Stimulated activated CD4-positive, alpha-beta T cell treated with anti-CD3 and anti-CD28 coated beads, Interleukin-2, amount 100 ng/mL, for 4 hours (primary cell): ENCODE data around the gene SPEN.

Experiments
- DNase-seq: peaks from one replicate; pipeline ENCODE4 v3.0.0-alpha.2; 2020; ENCODE audit warnings: low read depth

The SPEN gene

DNA sequence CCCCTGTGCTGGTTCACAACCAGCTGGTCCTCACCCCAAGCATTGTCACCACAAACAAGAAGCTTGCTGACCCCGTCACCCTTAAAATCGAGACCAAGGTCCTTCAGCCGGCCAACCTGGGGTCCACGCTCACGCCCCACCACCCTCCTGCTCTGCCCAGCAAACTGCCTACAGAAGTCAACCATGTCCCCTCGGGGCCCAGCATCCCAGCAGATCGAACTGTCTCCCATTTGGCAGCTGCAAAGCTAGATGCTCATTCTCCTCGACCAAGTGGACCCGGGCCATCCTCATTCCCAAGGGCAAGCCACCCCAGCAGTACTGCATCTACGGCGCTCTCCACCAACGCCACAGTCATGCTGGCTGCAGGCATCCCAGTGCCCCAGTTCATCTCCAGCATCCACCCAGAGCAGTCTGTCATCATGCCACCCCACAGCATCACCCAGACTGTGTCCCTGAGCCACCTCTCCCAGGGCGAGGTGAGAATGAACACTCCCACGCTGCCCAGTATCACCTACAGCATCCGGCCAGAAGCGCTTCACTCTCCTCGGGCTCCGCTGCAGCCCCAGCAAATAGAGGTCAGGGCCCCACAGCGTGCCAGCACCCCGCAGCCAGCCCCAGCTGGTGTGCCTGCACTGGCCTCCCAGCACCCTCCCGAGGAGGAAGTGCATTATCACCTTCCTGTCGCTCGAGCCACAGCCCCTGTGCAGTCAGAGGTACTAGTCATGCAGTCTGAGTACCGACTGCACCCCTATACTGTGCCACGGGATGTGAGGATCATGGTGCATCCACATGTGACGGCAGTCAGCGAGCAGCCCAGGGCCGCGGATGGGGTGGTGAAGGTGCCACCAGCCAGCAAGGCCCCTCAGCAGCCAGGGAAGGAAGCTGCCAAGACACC, 87.8 kb downstream of the SPEN start:
- no peak for DNase-seq

- DNase-seq, result no peak
Observed at GRCh38 chr1:15936025-15936424, 88.5 kb downstream of the SPEN start.

DNA sequence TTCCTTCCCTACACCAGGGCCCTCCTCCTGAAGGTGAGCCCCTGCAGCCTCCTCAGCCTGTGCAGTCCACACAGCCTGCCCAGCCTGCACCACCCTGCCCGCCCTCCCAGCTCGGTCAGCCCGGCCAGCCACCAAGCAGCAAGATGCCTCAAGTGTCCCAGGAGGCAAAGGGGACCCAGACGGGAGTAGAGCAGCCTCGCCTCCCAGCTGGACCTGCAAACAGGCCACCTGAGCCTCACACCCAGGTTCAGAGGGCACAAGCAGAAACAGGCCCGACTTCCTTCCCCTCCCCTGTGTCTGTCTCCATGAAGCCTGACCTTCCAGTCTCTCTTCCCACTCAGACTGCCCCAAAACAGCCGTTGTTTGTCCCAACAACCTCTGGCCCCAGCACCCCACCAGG, 89.6 kb downstream of the SPEN start:
- DNase-seq, result no peak

GRCh38 chr1:15937706-15938168, 90.2 kb downstream of the SPEN start:
- no peak for DNase-seq

GRCh38 chr1:15938628-15939161, 91.2 kb downstream of the SPEN start:
- no peak for DNase-seq

GRCh38 chr1:15939181-15940109, 91.9 kb downstream of the SPEN start:
- no peak for DNase-seq

DNA sequence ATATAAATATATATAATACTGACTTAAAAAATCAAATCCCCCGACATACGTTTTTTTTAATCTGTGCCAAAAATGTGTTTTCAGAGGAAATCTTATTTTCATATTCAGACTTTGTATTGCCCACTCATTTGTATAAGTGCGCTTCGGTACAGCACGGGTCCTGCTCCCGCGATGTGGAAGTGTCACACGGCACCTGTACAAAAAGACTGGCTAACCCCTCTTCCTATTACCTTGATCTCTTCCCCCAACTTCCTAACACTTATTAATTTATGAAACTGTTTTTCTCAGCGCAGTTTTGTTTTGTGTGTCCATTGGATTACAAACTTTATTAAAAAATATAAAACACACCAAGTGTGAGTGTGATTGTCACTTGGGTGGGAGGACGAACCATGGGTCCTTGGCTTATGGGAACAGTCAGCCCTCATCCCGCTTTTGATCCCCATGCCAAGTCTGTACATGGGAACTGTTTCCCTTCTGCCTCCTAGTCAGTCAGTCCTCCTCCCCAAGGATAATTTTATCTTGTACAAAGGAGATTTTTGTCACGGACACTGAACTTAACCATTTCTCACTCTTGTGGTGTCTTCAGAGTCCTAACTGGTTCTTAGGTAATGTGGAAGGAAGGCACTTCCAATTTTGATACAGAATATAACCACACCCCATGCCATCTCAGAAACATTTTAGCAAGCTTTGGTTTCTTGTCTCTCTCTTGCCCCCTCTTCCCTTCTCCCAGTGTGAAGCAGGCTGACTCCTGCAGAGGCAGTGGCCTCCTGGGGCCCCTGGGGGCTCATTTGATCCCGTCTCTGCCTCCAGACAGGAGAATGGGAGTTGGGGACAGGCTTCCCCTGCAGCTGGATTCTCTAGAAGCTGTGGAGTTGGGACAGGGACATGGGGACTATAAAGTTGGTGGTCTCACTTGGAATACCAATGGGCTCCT, 92.9 kb downstream of the SPEN start:
- DNase-seq, result no peak

- DNase-seq, result no peak
Observed at GRCh38 chr1:15941044-15941840, 93.7 kb downstream of the SPEN start.

DNA sequence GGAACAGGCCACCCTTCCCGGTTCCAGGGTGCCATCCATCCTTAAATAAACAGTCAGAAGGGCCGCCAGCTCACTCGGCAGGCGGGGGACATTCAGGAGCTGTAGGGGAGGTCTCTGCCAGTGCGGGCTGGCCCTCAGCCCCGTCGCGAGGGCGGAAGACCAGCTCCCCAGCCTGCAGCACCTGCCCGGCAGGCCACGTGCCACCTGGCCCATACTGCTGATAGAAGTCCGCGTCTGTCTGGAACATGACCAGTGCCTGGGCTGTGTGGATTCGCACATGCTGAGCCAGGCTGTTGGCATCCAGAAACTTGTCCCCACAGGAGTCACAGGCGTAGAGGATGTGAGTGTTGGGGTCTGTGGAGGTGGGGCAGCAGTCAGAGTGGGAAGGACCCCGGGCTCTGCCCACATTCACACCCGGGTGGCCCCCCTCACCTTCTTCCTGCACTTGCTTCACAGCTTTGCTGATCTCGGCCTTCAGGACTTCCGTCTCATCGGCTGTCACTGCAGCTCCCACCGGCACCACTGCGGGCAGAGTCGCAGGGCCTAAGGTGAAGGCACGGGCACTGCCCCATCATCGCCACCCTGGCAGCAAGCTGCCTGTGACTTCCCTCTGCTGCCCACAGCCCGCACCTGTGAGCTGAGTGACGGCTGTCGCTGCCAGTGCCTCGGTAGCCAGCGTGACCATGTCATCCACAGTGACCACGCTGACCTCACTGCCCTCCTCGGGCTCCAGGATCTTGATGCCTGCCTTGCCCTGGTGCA, 94.6 kb downstream of the SPEN start:
- DNase-seq, result no peak

- no peak for DNase-seq
Observed at GRCh38 chr1:15942661-15943327, 95.3 kb downstream of the SPEN start.

DNA sequence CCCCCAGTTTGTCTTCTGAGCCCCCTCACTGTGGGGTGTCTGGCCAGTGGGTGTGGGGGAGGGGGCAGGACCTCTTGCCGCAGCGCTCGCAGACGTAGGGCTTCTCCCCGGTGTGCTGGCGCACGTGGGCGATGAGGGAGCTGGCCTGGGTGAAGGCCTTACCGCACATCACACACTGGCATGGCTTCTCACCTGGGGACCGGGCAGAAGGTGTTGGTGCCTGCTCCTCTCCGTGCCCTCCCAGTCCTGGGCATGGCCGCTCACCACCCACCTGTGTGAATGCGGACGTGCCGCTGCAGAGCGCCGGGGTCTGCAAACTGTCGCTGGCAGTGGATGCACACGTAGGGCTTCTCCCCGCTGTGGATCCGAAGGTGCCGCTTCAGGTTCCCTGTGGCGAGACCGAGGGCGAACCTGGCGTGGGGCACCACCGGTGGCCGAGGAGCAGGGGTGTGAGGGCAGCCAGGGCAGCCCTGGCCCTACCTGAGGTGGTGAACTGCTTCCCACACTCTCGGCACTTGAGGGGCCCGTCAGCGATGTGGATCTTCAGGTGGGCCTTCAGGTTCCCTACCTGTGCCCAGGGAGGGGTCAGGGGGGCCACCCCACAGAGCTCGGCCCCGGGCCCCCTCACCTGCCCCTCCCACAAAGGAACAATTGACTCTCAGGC, 96.0 kb downstream of the SPEN start:
- no peak for DNase-seq

DNA sequence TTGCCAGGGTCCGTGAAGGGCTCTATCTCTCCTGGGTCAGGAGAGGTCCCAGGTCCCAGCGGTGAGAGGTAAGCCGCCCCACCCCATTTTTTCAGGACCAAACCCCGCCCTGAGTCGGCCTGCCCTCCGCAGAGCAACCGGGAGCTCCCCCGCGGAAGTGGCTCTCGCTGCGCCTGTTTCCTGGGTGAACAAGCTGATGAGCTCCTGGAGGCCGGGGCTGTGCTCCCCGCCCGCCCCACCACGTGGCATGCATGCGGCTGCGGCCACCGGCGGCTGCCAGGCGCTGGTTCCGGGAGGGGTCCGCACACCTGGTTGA, 96.4 kb downstream of the SPEN start:
- no peak for DNase-seq

- no peak for DNase-seq
Observed at GRCh38 chr1:15944308-15945010, 97.0 kb downstream of the SPEN start.

GRCh38 chr1:15945011-15945831, 97.7 kb downstream of the SPEN start:
- no peak for DNase-seq

- no peak for DNase-seq
Observed at GRCh38 chr1:15945832-15946448, 98.4 kb downstream of the SPEN start.

DNA sequence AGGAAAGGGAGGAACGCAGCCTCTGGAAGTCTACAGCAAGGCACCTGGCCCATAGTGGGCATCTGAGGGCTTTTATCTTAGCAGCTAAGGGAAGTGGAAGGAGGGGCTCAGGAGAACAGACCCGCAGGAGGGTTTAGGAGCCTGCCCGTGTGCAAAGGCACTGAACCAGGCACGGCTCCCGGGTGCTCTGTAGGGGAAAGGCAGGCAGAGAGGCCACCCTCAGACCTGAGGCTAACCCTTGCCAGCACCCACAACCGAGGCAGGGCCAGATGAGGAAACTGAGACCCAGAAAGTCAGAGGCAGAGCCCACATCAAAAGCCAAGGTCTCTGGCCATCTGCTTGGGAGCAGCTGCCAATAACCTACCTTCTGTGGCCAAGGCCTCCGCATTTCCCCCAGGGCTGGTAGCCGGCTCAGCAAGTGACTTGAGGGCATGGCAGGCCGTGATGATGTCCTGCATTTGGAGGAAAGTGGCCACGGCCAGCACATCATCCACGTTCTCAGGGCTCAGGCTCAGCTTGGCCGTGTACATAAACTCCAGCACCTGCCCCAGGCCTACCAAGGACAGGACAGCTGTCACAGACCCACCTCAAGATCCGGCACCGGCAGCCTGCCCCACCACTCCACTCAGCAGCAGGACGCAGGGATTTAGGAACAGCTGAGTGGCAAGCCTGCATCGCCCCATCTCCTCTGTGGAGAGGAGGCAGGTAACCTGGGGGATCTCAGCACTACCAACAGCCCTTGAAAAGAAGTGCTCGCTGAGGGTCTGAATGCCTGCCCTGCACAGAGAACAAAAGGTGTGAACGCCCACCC, 99.3 kb downstream of the SPEN start:
- no peak for DNase-seq
